HS-27A (cell line): ENCODE measurements around the gene FOXP1.

Experiments used
- DNase-seq: peaks from one replicate; pipeline ENCODE4 v3.0.0-alpha.2; 2012; ENCODE audit warnings: low read depth, missing footprints

Gene FOXP1

DNA sequence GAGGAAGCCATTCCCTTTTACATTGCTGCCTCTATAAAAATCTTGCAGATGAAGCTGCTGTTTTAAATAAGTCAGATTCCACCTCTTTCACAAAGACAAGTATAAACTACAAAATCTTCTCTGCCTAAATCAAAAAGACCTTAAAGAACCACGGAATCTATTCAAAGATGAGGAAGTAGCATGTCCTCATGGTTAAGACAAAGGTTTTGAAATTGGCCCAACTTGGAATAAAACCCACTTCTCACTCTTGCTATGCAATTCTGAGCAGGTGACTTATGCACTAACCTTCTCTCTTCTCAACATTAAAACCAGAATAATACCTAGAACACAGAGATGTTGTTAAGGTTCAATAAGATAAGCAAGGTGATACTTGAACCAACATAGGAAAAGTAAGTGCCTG lies 97.6 kb downstream of the FOXP1 start:
- DNase-seq = no peak

DNA sequence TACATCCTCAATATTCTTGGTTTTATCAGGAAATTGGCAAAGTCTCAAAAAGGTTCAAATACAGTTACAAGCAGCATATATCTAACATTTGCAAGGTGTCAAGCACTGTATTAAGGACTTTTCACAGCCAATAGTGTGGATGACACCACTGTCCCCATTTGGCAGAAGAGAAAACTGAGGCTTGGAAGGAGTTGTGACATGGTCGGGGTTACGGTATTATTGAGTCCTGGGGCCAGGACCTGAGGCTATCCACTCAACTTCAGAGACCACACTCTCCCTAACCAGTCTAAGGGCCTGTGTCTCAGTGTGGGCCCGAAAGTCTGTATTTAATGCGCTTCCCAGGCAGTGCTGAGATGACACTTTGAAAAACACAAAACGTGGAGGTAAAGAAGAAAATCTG lies 99.1 kb downstream of the FOXP1 start:
- DNase-seq = no peak

DNA sequence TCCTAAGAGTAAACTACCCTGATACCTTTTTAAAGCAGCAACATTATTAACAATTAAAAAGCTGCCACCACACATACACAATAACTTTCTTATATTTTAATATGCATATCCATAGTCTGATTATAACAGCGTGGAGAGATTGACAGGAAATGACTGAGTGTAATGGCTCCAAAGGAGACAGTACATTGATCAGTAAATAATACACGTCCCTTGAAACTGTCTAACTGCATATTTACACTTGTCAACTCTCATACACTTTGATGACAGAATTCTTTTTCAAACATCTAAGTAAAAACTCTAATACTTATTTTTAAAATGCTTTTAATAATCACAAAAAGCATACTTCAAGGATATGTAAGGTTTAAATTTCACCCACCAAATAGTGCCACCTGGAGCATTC lies 99.5 kb downstream of the FOXP1 start:
- no peak for DNase-seq

DNA sequence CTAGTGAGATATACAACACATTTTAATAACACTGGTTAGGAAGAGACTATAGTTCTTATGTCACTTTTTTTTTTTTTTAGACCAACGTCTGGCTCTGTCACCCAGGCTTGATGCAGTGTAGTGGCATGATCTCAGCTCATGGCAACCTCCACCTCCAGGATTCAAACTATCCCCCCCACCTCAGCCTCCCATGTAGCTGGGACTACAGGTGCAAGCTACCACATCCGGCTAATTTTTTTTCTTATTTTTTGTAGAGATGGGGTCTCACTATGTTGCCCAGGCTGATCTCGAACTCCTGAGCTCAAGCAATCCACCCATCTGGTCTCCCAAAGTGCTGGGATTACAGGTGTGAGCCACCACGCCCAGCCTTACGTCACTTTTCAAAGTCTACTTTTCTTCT lies 100.8 kb downstream of the FOXP1 start:
- no peak for DNase-seq

DNA sequence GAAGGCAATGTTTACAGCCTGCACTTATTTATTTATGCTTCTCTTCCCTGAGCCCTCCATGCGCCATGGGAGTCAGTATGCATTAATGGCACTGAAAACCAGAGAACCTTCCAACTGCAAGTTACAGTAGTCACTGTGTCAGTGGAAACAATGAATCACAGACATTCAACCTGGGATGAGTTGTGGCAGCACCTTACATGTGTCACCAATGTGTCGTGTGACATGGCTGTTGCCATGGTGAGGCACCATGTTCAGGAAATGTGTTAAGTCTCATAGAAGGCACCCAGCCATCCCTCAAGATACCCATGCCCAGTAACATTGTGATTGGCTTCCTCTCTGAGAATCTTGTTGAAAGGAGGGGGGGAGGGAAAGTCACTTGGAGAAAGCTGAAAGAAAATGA lies 105.0 kb downstream of the FOXP1 start:
- no peak for DNase-seq

DNA sequence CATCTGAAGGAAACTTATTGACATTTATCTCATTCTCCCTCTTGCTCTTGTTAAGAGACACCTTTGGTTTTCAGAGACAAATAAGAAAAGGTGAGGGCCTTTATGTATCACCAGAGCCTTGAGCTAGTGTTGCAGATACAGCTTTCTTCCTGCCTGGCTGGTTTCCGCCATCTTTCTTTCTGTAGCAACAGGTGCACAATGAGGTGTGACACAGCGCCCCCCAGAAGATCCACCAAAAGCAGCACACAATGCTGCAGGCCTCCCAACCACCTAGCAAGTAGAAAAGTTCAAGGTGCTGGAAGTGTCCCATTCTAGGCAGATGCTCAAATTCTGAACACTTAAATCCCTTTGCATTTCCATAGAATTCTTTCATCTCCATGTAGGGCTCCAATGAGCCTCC lies 106.6 kb downstream of the FOXP1 start:
- DNase-seq = no peak

DNA sequence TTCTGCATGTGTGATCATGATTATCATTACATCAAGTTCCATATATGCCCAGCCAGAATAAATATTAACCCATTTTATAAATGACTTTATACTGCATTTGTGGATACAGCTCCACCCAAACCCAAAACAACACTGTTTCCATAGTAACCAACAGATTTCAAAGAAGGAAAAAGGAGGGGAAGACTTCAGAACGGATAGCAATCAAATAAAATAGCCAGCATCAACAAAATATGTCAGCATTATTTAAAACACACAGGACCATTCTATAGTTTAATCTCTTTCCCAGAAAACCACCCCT lies 114.4 kb downstream of the FOXP1 start:
- no peak for DNase-seq

DNA sequence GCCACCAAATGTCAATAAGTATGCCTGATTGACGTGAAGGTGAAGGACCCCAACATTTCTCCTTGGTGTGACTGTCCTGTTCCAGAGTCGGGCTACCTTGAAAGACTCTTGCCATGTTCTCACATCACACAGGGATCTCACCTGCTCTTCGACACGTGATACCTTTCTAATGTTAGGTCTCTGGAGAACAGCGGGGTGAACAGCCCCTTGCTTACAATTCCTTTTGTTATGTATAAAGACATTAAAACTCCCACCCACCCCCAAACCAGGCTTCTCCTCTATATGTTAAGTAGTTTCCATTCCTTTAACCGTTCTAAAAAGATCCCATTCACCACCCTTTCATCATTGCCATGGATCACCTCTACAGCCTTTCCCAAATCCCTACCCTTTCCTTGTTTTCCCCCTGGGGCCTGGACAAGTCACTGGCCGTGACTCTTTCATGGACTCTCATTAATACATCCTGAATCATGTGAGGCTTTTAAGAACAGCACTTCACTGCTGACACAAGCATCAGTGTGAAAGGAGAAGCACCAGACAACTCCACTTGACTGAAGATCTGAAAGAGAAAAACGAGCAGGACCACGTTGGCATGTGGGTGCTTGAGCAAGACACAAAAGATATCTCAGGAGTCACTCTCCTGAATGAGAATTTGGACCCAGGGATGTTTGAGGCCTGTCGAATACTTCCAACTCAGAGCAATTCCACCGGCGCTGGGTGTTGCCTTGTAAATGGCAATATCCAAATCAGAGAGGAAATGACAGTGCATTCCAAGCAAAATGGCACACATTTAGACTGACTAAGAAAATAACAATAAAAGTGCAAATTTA lies 115.0 kb downstream of the FOXP1 start:
- DNase-seq = no peak

DNA sequence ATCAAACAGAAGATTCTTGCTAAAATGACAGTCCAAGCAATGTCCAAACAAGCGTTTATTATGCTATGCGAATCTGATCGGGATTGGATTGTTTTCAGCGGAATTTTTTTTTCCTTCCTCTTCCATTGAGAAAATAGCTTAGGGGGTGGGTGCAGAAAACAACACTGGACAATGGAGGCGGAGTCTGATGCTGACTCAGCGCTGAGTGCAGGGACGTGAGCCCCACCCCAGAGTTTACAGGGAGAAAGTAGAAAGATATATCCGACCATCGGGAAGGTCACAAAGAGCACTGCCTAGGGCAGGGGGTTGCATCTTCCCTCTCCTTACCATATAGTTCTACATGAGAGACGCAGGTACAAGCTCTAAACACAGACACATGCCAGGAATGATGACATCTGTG lies 117.0 kb downstream of the FOXP1 start:
- no peak for DNase-seq

DNA sequence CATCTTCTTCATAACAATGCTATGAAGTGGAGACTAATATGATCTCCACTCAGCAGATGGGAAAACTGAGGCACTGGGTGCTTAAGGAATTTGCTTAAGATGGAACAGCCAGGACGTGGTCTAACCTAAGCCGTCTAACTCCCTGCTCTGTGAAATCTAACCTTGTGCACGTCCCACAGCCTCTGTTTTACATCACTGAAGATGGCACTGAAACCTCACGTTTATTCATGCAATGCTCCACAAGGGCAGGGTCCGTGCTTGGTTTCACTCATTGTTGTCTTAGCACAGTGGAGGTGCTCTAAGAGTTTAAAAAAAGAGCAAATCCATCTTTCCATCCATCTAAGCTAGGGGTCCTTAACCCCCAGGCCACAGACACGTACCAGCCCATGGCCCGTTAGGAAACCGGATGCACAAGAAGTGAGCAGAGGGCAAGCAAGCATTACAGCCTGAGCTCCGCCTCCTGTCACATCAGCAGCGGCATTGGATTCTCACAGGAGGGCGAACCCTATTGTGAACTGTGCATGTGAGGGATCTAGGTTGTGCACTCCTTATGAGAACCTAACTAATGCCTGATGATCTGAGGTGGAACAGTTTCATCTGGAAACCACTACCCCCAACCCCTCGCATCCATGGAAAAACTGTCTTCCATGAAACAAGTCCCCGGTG lies 118.0 kb downstream of the FOXP1 start:
- DNase-seq = no peak

DNA sequence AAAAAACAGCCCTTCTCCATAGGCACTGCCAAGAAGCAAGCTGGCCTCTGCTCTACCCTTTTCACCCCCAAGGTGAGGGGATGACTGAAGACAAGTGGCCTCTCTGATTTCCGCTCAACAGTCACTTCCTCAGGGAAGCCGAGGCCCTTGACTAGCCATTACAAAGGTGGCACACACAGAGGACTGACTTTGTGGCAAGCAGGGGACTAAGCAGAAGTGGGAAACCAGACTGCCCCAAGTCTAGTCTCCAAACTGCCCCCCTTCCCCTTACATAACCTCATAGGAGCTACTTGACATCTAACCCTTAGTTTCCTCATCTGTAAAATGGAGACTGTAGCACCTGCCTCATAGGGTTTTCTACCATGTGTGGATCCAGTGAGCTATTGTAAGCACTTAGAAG lies 118.9 kb downstream of the FOXP1 start:
- DNase-seq = no peak

DNA sequence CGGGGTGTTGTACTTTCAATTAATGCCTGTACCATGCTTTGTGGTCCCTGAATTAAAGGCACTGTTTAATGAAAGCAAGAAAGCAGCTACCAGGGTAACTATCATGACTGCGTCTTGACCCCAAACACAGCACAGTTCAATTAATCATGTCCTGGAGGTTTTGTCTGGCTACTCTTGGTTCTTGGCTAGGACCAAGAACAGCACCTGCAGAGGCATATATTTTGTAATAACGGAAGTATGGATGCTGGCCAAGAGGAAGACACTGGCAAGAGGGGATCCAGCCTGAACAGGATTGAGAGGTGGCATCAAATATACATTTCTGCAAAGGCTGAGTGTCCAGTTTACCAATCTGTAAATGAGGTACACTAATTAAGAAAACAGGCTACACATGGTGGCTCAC lies 119.9 kb downstream of the FOXP1 start:
- DNase-seq = no peak

DNA sequence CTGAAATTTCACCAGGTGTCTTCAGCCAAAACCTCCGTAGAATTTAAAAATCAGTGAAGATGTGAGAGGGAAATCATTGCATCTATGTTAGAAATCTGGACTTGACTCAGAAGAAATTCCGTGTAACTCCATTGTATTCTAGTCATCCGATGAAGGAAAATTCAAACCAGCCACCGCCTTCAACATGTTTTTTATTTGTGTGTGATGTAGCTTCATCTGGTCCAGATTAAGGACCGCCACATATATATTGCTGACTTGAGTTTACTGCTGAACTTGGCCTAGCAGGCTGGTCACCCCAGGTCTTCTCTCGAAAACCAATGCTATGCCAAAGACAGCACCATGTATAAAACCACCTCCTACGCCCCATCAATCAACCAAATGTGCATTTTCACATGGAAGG lies 120.9 kb downstream of the FOXP1 start:
- DNase-seq = no peak

DNA sequence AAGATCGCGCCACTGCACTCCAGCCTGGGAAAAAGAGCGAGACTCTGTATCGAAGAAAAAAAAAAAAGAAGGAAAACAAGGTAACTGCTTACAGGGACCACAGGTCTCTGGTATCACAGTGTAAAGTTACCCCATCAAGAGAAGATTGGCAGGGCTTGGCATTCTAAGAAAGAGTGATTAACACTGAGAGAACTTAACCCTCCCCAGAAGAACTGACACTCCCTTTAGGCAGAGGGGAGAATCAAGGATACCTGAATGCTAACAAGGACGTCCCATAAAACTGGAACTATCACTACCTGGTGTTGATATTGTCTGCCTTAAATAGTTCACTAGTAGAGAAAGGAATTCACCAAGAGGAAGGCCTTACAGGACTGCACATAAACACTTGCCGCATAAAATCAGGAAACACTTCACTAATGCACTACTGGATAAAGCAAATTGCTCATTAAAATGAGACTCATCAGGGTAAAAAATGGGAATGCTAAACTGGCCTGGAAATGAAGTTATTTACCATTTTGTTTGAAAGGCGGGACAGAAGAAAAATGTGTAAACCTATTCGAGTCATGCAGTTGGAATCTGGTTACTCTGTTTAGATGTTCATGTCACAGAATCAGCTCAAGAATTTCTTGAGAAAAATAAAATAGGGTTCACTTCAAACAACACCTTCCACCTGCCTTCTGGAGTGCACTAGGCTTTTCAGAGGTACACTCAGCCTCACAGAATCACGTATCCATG lies 121.6 kb downstream of the FOXP1 start:
- no peak for DNase-seq

DNA sequence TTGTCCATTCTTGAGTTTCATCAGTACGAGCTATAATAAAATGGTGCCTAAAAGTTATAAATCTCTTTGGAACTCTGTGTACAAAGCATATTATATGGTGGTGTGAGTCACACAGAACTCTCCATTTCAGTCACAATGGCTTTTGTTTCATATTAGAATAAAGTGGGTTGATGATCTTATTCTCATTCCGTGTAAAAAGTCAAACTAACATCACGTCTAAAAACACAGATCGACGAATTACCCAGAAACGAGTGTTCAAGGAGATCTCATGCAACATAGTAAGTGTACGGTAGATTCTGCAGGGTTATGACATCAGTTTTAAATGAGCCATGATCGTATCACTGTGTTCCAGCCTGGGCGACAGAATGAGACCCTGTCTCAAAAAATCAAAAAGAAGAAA lies 122.4 kb downstream of the FOXP1 start:
- no peak for DNase-seq

DNA sequence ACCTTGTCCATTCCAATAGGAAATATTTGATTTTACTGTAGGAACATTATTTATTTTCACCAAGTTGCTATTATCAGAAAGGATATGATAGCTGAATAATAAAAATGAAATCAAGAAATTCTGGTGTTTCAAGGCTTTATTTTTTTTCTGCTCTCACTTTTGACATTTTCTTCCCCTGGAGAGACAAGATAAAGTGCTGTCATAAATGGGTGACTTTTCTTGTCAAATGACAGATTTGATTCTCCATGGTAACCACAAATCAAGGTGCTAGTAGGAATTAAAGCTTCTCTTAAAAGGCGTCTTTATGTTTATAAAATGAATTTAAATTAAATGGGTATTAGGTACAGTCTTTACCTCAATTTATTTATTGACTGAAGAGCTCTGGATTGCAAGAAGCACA lies 124.6 kb downstream of the FOXP1 start:
- DNase-seq = no peak

DNA sequence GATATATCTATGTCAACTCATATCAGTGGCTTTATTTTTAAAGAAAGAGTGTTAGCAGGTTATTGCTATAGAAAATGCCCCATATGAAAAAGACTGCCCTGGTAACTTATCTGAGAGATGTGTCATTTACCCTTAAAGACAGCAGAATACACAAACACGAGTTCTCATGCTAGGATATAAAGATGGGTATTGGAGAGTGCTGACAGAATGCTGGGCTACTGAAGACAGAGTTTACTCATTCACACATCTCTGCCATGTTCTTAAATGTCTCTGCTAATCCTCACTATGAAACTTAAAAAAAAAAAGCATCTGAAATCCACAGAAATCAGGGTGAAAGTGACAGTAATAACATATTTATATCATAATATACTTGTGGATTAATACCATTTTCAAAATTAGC lies 126.7 kb downstream of the FOXP1 start:
- no peak for DNase-seq

DNA sequence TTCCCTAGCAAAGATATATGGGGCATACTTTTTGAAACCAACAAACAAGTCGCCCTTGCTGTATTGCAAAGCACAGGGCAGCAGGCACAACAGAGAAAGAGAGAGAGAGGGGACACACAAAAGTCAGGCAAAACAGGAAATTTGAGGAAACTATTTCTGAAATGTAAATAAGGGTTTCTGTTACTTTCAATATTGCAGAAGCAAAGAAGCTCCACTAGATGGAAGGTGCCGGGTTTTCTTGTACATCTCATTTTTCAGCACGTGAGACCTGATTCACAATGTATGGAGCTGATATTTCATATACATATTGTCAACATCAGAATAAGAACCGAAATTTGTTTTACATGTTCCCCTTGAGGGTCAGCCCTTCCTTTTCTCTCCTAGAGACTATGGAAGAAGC lies 127.4 kb downstream of the FOXP1 start:
- no peak for DNase-seq

DNA sequence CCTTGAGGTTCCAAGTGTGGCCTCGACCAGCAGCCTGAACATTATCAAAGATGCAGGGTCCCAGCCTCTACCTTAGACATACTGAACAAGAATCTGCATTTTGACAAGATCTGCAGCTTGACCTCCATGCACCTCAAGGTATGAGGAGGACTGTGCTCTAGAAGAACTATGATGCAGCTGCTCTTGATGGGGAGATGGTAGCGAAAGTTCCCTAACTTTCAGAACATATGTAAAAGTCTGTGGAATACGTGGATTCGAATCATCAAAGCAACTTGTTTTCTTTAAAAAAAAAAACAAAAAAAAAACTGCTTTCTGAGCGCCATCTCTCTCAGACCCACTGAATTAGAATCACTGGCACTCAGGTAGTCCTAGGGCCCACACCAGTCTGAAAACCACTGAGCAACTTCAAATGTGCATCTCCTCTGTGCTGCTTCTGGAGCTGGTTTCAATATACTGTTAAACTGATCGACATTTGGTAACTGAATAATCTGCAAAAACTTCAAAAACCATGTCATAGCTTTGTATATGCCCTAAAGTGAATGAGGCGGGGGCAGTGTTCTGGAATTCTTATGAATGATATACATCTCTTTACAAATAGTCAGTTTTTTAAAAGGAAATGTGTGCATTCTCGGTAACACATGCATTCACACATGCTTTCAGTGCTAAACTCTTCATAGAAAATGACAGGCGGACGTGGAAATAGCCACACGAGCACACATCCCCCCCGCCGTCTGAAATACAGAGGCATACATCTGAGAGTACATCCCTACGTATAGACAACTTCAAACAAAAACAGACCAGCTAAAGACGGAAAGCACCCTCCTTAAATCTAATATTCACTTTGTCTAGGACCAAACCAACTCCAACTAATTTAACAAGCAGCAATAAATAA lies 128.8 kb downstream of the FOXP1 start:
- DNase-seq = no peak

DNA sequence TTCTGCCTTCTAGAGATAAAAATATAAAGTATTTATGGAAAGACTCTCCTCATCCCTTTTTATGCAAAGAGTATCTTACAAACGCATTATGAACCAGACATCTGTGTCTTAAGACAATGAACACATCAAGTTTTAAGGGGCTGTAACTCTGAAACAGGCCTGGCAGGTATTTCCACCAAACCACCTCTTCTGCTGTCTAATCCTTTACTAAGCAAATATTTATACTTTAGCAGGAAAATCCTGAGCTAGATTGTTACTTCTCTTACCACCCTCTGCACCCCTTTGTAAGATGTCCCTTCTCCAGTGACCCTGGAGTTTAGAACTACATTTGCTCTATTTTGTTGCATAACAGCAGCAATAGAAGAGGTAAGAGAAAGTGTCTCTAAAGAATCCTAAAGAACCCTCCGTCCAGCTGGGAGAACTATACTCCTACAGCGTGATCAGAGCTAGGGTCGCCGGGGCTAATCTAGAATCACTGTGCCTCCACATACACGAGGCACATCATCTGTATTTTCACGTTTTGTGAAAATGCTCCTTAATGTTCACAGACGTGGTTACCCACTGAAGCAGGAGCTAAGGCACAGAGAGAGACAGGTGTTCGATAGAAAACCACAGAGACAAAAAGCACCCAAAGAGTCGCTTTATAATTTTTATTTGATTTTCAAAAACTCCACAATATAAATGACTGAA lies 129.6 kb downstream of the FOXP1 start:
- no peak for DNase-seq

DNA sequence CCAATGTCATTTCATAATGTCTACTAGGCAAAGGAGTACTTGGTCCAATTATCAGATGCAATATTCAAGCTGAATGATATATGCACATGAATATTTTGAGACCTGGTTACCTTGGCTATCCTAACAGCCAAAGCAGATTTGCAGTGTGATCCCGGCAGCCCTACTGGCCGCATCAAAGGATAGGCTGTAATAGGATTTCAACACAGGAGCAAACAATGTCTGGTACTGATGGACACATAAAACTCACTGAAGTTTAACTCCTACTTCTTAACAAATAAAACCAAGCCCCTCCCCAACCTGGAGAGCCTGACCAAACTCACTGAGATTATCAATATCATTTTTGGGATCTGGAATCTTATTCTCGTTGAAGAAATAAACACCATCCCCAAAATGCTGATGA lies 130.2 kb downstream of the FOXP1 start:
- no peak for DNase-seq

DNA sequence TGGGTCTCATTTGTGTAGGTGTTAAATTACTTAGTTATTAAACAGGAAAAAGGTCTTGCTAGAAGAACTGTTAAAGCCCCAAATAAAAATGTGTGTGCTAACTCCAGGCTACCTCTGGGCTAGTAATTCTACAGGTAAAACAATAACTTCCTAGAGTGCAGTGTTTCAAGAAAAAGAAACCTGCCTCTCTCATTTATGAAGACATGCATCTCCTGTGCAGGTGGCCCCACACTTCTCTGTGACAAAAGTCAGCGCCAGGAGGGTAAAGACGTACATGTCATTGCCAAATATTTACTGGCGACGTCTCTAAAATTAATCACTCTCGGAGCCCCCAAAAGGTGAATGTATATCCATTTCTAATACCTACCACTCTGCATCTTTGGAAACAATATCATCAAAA lies 131.7 kb downstream of the FOXP1 start:
- DNase-seq = no peak
